ENCODE data around the gene DPEP3.
A peak's percentile ranks its signal among the peaks of the same experiment; 100 is the strongest.

The DPEP3 gene

GRCh38 chr16:67928561-67929364, 51.5 kb downstream of the DPEP3 start:
- DNase-seq, result peak; percentile 79

GRCh38 chr16:67928147-67928546, 52.2 kb downstream of the DPEP3 start:
- DNase-seq, result no peak

GRCh38 chr16:67927131-67927941, 53.0 kb downstream of the DPEP3 start:
- DNase-seq, result no peak

- DNase-seq, result no peak
Observed at GRCh38 chr16:67926181-67926750, 54.0 kb downstream of the DPEP3 start.

All from activated naive CD4-positive, alpha-beta T cell treated with Interleukin-2 at 50 U/mL for 16 hours (primary cell).